SH-SY5Y (cell line): ENCODE results near the gene TCEA3.

Source experiments
- GATA2 ChIP-seq: IDR thresholded peaks from 2 replicates; pipeline ENCODE4 v1.6.1; 2011; ENCODE audit warnings: mild to moderate bottlenecking, low read depth, low read length
- GATA3 ChIP-seq: IDR thresholded peaks from 2 replicates; pipeline ENCODE4 v1.6.1; 2011; ENCODE audit warnings: low read depth, mild to moderate bottlenecking, low read length, moderate library complexity

DNA sequence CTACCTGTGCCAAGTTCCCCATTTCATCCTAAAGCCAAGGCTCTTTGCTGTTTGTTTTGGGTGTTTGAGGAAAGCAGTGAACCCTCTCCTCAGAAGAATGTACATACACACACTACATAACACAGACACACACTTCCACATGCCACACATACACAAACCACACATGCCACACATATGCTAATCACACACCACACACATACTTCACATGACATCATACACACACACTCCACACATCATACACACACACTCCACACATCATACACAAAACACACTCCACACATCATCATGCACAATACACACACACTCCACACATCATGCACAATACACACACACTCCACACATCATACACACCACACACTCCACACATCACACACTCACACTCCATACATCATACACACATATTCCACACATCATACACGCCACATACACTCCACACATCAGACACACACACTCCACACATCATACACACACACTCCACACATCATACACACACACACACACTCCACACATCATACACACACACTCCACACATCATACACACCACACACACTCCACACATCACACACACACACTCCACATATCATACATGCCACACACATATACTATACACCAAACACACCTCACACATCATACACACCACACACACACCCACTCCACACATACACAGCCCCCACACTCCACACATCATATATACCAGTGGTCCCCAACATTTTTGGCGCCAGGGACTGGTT is 32.3 kb downstream of the TCEA3 start:
- TF ChIP-seq GATA3 (no peak), GATA2 (no peak)
